MM.1S (cell line): ENCODE results near the gene UNK.

Source experiments
- DNase-seq: peaks from one replicate; pipeline ENCODE4 v3.0.0-alpha.2; 2015
- H2AFZ ChIP-seq: fragments of 300-600 bp; sonication (generic); 2 replicates; pipeline ENCODE4 v1.6.0; 2016; ENCODE audit warnings: antibody characterized with exemption, low read length
- H3F3A ChIP-seq: fragments of 300-600 bp; sonication (generic); 2 replicates; pipeline ENCODE4 v1.6.1; 2016; ENCODE audit warnings: mild to moderate bottlenecking, antibody characterized with exemption, low read length, moderate library complexity, mixed read lengths; ENCODE audit not compliant: insufficient read depth
- H3K27ac ChIP-seq: fragments of 300-600 bp; sonication (generic); 2 replicates; pipeline ENCODE4 v1.5.1; 2016; ENCODE audit warnings: mild to moderate bottlenecking, low read length
- H3K27me3 ChIP-seq: fragments of 300-600 bp; sonication (generic); replicated peaks from 2 replicates; pipeline ENCODE4 v1.6.0; 2016; ENCODE audit warnings: low read length; ENCODE audit not compliant: insufficient read depth
- H3K36me3 ChIP-seq: fragments of 300-600 bp; sonication (generic); replicated peaks from 2 replicates; pipeline ENCODE4 v1.6.1; 2016; ENCODE audit warnings: mild to moderate bottlenecking, low read length, mixed read lengths; ENCODE audit not compliant: insufficient read depth
- H3K4me1 ChIP-seq: fragments of 300-600 bp; sonication (generic); 2 replicates; pipeline ENCODE4 v1.6.1; 2016; ENCODE audit warnings: low read length, mixed read lengths
- H3K4me2 ChIP-seq: fragments of 300-600 bp; sonication (generic); 2 replicates; pipeline ENCODE4 v1.6.0; 2016; ENCODE audit warnings: low read depth, low read length
- H3K4me3 ChIP-seq: fragments of 300-600 bp; sonication (generic); 2 replicates; pipeline ENCODE4 v1.5.1; 2016; ENCODE audit warnings: low read length, mixed read lengths
- H3K79me2 ChIP-seq: fragments of 300-600 bp; sonication (generic); 2 replicates; pipeline ENCODE4 v1.6.1; 2016; ENCODE audit warnings: mixed run types, low read length, mixed read lengths
- H3K9ac ChIP-seq: fragments of 300-600 bp; sonication (generic); 2 replicates; pipeline ENCODE4 v1.6.1; 2016; ENCODE audit warnings: low read length, mixed read lengths
- H3K9me2 ChIP-seq: fragments of 300-600 bp; sonication (generic); replicated peaks from 2 replicates; pipeline ENCODE4 v1.6.1; 2016; ENCODE audit warnings: mild to moderate bottlenecking, low read length, mixed read lengths; ENCODE audit not compliant: insufficient read depth
- H3K9me3 ChIP-seq: fragments of 300-600 bp; sonication (generic); replicated peaks from 2 replicates; pipeline ENCODE4 v1.6.1; 2016; ENCODE audit warnings: mild to moderate bottlenecking, low read length, mixed read lengths; ENCODE audit not compliant: insufficient read depth
- H4K20me1 ChIP-seq: fragments of 300-600 bp; sonication (generic); 2 replicates; pipeline ENCODE4 v1.6.1; 2016; ENCODE audit warnings: mild to moderate bottlenecking, low read length, moderate library complexity, mixed read lengths; ENCODE audit not compliant: insufficient read depth
- CTCF ChIP-seq: fragments of 300-600 bp; sonication (generic); IDR thresholded peaks from 2 replicates; pipeline ENCODE4 v1.5.1; 2016; ENCODE audit warnings: antibody characterized with exemption, low read length, mixed read lengths
- EZH2 ChIP-seq: fragments of 300-600 bp; sonication (generic); optimal IDR thresholded peaks from 2 replicates; pipeline ENCODE3; 2017; ENCODE audit warnings: low read depth, mild to moderate bottlenecking, antibody characterized with exemption, low read length, mixed read lengths
- EZH2phosphoT487 ChIP-seq: fragments of 300-600 bp; sonication (generic); IDR thresholded peaks from 2 replicates; pipeline ENCODE4 v1.6.1; 2018; ENCODE audit warnings: antibody characterized with exemption, low read length

The UNK gene

GRCh38 chr17:75834279-75834920 lies 49.8 kb downstream of the UNK start:
- Histone ChIP-seq H3K9me2 (no peaks in the 10 kb centered on the region), H3K4me1 (no peaks in the 10 kb centered on the region), H3K79me2 (no peaks in the 10 kb centered on the region), H3K9me3 (no peaks in the 10 kb centered on the region), H3K27me3 (no peaks in the 10 kb centered on the region), H3K36me3 (no peaks in the 10 kb centered on the region), H3K4me3 (no peak overlapping the region), H3K9ac (no peak overlapping the region), H3F3A (no peaks in the 10 kb centered on the region), H3K4me2 (no peak overlapping the region), H3K27ac (no peak overlapping the region), H4K20me1 (no peaks in the 10 kb centered on the region), H2AFZ (no peak overlapping the region)
- TF ChIP-seq CTCF, result no peak
- TF ChIP-seq EZH2phosphoT487, result no peak
- no peak for TF ChIP-seq EZH2
- no peak for DNase-seq

- no peak overlapping the region for H2AFZ ChIP-seq
- no peak overlapping the region for H3K27ac ChIP-seq
- H3K9me3 ChIP-seq, result no peaks in the 10 kb centered on the region
- DNase-seq, result no peak
- no peak overlapping the region for H3K9ac ChIP-seq
- H3K4me2 ChIP-seq, result no peak overlapping the region
- H3K27me3 ChIP-seq, result no peaks in the 10 kb centered on the region
- no peaks in the 10 kb centered on the region for H3K36me3 ChIP-seq
- H3F3A ChIP-seq, result no peaks in the 10 kb centered on the region
- H3K79me2 ChIP-seq, result no peaks in the 10 kb centered on the region
- no peaks in the 10 kb centered on the region for H3K9me2 ChIP-seq
- no peak overlapping the region for H3K4me3 ChIP-seq
- H3K4me1 ChIP-seq, result no peaks in the 10 kb centered on the region
- TF ChIP-seq CTCF, result no peak
- TF ChIP-seq EZH2, result no peak
- no peak for TF ChIP-seq EZH2phosphoT487
- no peaks in the 10 kb centered on the region for H4K20me1 ChIP-seq
Observed at GRCh38 chr17:75834928-75835653, 50.5 kb downstream of the UNK start.

GRCh38 chr17:75835654-75835987 lies 51.0 kb downstream of the UNK start:
- no peak overlapping the region for H3K9ac ChIP-seq

More at GRCh38 chr17:75835654-75835987, 51.0 kb downstream of the UNK start:
- TF ChIP-seq EZH2phosphoT487, result no peak
- no peak for TF ChIP-seq CTCF
- TF ChIP-seq EZH2, result no peak
- no peak overlapping the region for H2AFZ ChIP-seq
- no peaks in the 10 kb centered on the region for H3K9me2 ChIP-seq
- peaks cover 4% of the 10 kb centered on the region; the same call in 1 of the 2 replicates for H3K27me3 ChIP-seq
- no peaks in the 10 kb centered on the region for H3K4me1 ChIP-seq
- no peaks in the 10 kb centered on the region for H3F3A ChIP-seq
- H3K4me2 ChIP-seq, result no peak overlapping the region
- no peaks in the 10 kb centered on the region for H4K20me1 ChIP-seq
- no peak for DNase-seq
- no peaks in the 10 kb centered on the region for H3K9me3 ChIP-seq
- no peaks in the 10 kb centered on the region for H3K36me3 ChIP-seq
- H3K79me2 ChIP-seq, result no peaks in the 10 kb centered on the region
- H3K27ac ChIP-seq, result no peak overlapping the region
- H3K4me3 ChIP-seq, result no peak overlapping the region
